GM12878 (cell line): ENCODE results near the gene ZNF860. TPM values are rescaled to one million over a fixed set of nuclear protein-coding genes. Genes with fewer than 3 reads are reported as not detected.

ENCODE experiments used
- ATAC-seq: fragments of 200-7000 bp; cut with Tn5 transposase; 3 replicates; pipeline ENCODE4 v1.9.1; 2020; ENCODE audit warnings: mild to moderate bottlenecking, moderate library complexity
- BruUV-seq: library from RNA; stranded (reverse); fragments of 400-500 nt; replicated peaks from 2 replicates; lab custom pipeline; 2021; lab: Mats Ljungman, UMichigan
- CTCF ChIA-PET: fragments of 300-600 bp; sonication (Branson Sonifier 250); formaldehyde crosslinking; extraction: SDS; loops from one replicate; lab custom pipeline; 2021; ENCODE audit warnings: inconsistent platforms; lab: Yijun Ruan, JAX
- POLR2A ChIA-PET: fragments of 350-600 bp; formaldehyde crosslinking; extraction: SDS; loops from one replicate; lab custom pipeline; 2021; ENCODE audit warnings: inconsistent platforms; lab: Charles Lee
- RAD21 ChIA-PET: fragments of 300-600 bp; sonication (Branson Sonifier 250); formaldehyde crosslinking; loops from one replicate; lab custom pipeline; 2023; ENCODE audit warnings: antibody characterized with exemption; ENCODE audit not compliant: unreplicated experiment; lab: Charles Lee
- SMC1A ChIA-PET: fragments of 300-600 bp; sonication (Branson Sonifier 250); formaldehyde crosslinking; loops from one replicate; lab custom pipeline; 2023; ENCODE audit not compliant: unreplicated experiment, uncharacterized antibody; lab: Charles Lee
- DNase-seq: peaks from one replicate; pipeline ENCODE4 v3.0.0-alpha.2; 2011; ENCODE audit warnings: low read depth, low spot score
- FAIRE-seq: peaks from 3 replicates; lab custom pipeline; 2011; peaks lifted over from hg19 to GRCh38; lab: Jason Lieb, UNC
- H2AFZ ChIP-seq: 2 replicates; pipeline ENCODE4 v1.6.0; 2011; ENCODE audit warnings: low read depth, low read length, control low read depth; ENCODE audit not compliant: control insufficient read depth
- H3K27ac ChIP-seq: 2 replicates; pipeline ENCODE4 v1.5.1; 2011; ENCODE audit warnings: control low read depth; ENCODE audit not compliant: control insufficient read depth, insufficient read depth
- H3K27me3 ChIP-seq, 2 experiments: replicated peaks in 1 of 2; 2 replicates each; pipeline versions ENCODE4 v1.6.0 to v1.6.1; 2011; ENCODE audit warnings: low read length in 1 of 2; ENCODE audit not compliant: control insufficient read depth in 2 of 2, insufficient read depth in 2 of 2
- H3K36me3 ChIP-seq, 2 experiments: 2 replicates each; pipeline ENCODE4 v1.5.1; 2011; ENCODE audit warnings: low read length in 1 of 2; ENCODE audit not compliant: control insufficient read depth in 2 of 2, insufficient read depth in 2 of 2
- H3K4me1 ChIP-seq: 2 replicates; pipeline ENCODE4 v1.6.1; 2011; ENCODE audit warnings: mild to moderate bottlenecking, low read length, moderate library complexity, mixed read lengths; ENCODE audit not compliant: control insufficient read depth, insufficient read depth
- H3K4me2 ChIP-seq: 2 replicates; pipeline ENCODE4 v1.6.0; 2011; ENCODE audit warnings: control low read depth; ENCODE audit not compliant: control insufficient read depth, insufficient read depth
- H3K4me3 ChIP-seq: fragments of 200-600 bp; sonication (generic); 2 replicates; pipeline ENCODE4 v1.5.1; 2016
- H3K79me2 ChIP-seq: 2 replicates; pipeline ENCODE4 v1.6.0; 2011; ENCODE audit warnings: low read length; ENCODE audit not compliant: control insufficient read depth, insufficient read depth
- H3K9ac ChIP-seq: 2 replicates; pipeline ENCODE4 v1.8.0; 2011; ENCODE audit warnings: low read length, control low read depth, mixed read lengths; ENCODE audit not compliant: control insufficient read depth, insufficient read depth
- H3K9me3 ChIP-seq: replicated peaks from 3 replicates; pipeline ENCODE4 v1.5.1; 2011; ENCODE audit warnings: mild to moderate bottlenecking, low read length; ENCODE audit not compliant: control insufficient read depth, insufficient read depth
- H4K20me1 ChIP-seq: 2 replicates; pipeline ENCODE4 v1.6.0; 2011; ENCODE audit not compliant: control insufficient read depth, insufficient read depth
- CBFB ChIP-seq: IDR thresholded peaks from 2 replicates; pipeline ENCODE4 v1.6.1; 2016; ENCODE audit warnings: antibody characterized with exemption, low read depth
- CEBPZ ChIP-seq: fragments of 150-350 bp; IDR thresholded peaks from 2 replicates; pipeline ENCODE4 v1.6.1; 2016; ENCODE audit warnings: low read depth, low read length
- EP300 ChIP-seq, 2 experiments: fragments of 150-350 bp in 1 of 2; IDR thresholded peaks; 2 replicates each; pipeline ENCODE4 v1.6.1; 2011 to 2012; ENCODE audit warnings: low read depth in 2 of 2, low read length in 2 of 2, borderline replicate concordance in 1 of 2, improper control_type of control experiment in 1 of 2, inconsistent platforms in 1 of 2; ENCODE audit not compliant: control insufficient read depth in 1 of 2
- EZH2 ChIP-seq: IDR thresholded peaks from 2 replicates; pipeline ENCODE4 v1.6.1; 2012; ENCODE audit warnings: low read depth, mild to moderate bottlenecking, control low read depth, inconsistent platforms, low read length, borderline replicate concordance; ENCODE audit not compliant: control insufficient read depth
- GABPA ChIP-seq: IDR thresholded peaks from 2 replicates; pipeline ENCODE4 v1.6.1; 2014; ENCODE audit warnings: antibody characterized with exemption, low read depth, mild to moderate bottlenecking, inconsistent platforms
- MAX ChIP-seq: IDR thresholded peaks from 2 replicates; pipeline ENCODE4 v1.6.1; 2012; ENCODE audit warnings: low read depth, low read length, improper control_type of control experiment
- MTA3 ChIP-seq: IDR thresholded peaks from 2 replicates; pipeline ENCODE4 v1.6.1; 2012; ENCODE audit warnings: low read length, inconsistent platforms, borderline replicate concordance
- MYB ChIP-seq: fragments of 150-350 bp; IDR thresholded peaks from 2 replicates; pipeline ENCODE4 v1.6.1; 2014; ENCODE audit warnings: mild to moderate bottlenecking, low read depth, low read length, borderline replicate concordance
- NFXL1 ChIP-seq: fragments of 450-650 bp; IDR thresholded peaks from 2 replicates; pipeline ENCODE4 v1.6.1; 2017; ENCODE audit warnings: antibody characterized with exemption, mild to moderate bottlenecking, borderline replicate concordance
- NKRF ChIP-seq: fragments of 450-650 bp; conservative IDR thresholded peaks from 2 replicates; pipeline ENCODE4 v1.6.1; 2017; ENCODE audit warnings: mild to moderate bottlenecking, moderate library complexity
- NR2C2 ChIP-seq: IDR thresholded peaks from 2 replicates; pipeline ENCODE4 v1.6.1; 2011; ENCODE audit warnings: borderline replicate concordance, low read depth; ENCODE audit not compliant: control insufficient read depth, insufficient read length
- RELA ChIP-seq: fragments of 450-650 bp; IDR thresholded peaks from 2 replicates; pipeline ENCODE4 v1.8.0; 2014; ENCODE audit warnings: borderline replicate concordance; ENCODE audit not compliant: partially characterized antibody
- RUNX3 ChIP-seq: IDR thresholded peaks from 2 replicates; pipeline ENCODE4 v1.6.1; 2012; ENCODE audit warnings: low read length, inconsistent platforms
- SP1 ChIP-seq: IDR thresholded peaks from one replicate; pipeline ENCODE4 v1.6.1; 2011; ENCODE audit warnings: low read depth, low read length
- ZBTB4 ChIP-seq: fragments of 450-650 bp; formaldehyde crosslinking; IDR thresholded peaks from 2 replicates; pipeline ENCODE4 v1.4.0; 2022; ENCODE audit warnings: mild to moderate bottlenecking, moderate library complexity
- ZNF207 ChIP-seq: fragments of 450-650 bp; IDR thresholded peaks from 2 replicates; pipeline ENCODE4 v1.6.1; 2014; ENCODE audit warnings: antibody characterized with exemption, mild to moderate bottlenecking, borderline replicate concordance
- WGBS: methylation state at CpG from one replicate; pipeline ENCODE4 v1.1.6; 2016; ENCODE audit warnings: low lambda C conversion rate; ENCODE audit not compliant: insufficient replicate concordance, insufficient coverage; ENCODE audit errors: missing lambda C conversion rate; 5-methylcytosine and 5-hydroxymethylcytosine counted together
- in situ Hi-C: fragments of 300-500 bp; cut with MboI; formaldehyde crosslinking; loops from 9 replicates; pipeline ENCODE4 v1.14.3; 2018; ENCODE audit warnings: mixed read lengths
- intact Hi-C: fragments of 100-400 bp; cut with micrococcal nuclease; formaldehyde crosslinking; loops from one replicate; pipeline ENCODE4 v1.14.2; 2022; ENCODE audit not compliant: unreplicated experiment
- polyA plus RNA-seq, 11 experiments: library from polyadenylated mRNA; depleted of rRNA in 4 of 11; unstranded in 6 of 11; stranded (reverse) in 5 of 11; fragments of >200 nt; fragmentation: Nextera tagmentation in 4 of 11; fragmentation: Illumina TruSeq in 1 of 11; extraction: Ambion mirVana in 4 of 11; extraction: Trizol in 1 of 11; gene quantifications; 1 replicate in 1 of 11; 2 replicates in 10 of 11; pipeline versions ENCODE4 v1.2.1 to v1.2.3, GENCODE V29; 2011 to 2016; ENCODE audit warnings: inconsistent platforms in 2 of 11, missing spikeins in 2 of 11, low read depth in 1 of 11
- total RNA-seq, 4 experiments: library from RNA; depleted of rRNA in 3 of 4; stranded (reverse); fragments of >200 nt in 3 of 4; fragmentation: Illumina TruSeq in 1 of 4; extraction: Trizol in 1 of 4; gene quantifications; 2 replicates each; pipeline versions ENCODE4 v1.2.1 to v1.2.3, GENCODE V29; 2013 to 2021

Gene ZNF860
- total and polyA plus RNA-seq, 10 of the 15 experiments (the other 5 are each of a cell fraction or from before 2014, with no cell fraction given): not detected

- no TSS peak for BruUV-seq
- FAIRE-seq (no peak), DNase-seq (no peak), ATAC-seq (no peak)
- Histone ChIP-seq H3K9me3 (no peaks in the 10 kb centered on the region), H4K20me1 (no peaks in the 10 kb centered on the region), H3K79me2 (no peaks in the 10 kb centered on the region), H3K4me2 (no peak overlapping the region; the same call in 1 of the 2 replicates), H3K27me3 (peaks cover 10 to 22% of the 10 kb centered on the region in 2 experiments), H3K36me3 (no peaks in the 10 kb centered on the region), H3K9ac (no peak overlapping the region), H3K27ac (no peak overlapping the region), H2AFZ (no peak overlapping the region), H3K4me1 (peaks cover 20% of the 10 kb centered on the region), H3K4me3 (no peak overlapping the region)
- 40% methylated on average over 4 of the region's 4 CpGs for WGBS
- SMC1A ChIA-PET: no interaction called here
- in situ Hi-C loops: no loop called here
- intact Hi-C loops: no loop called here
- POLR2A ChIA-PET: no interaction called here
- RAD21 ChIA-PET: no interaction called here
- CTCF ChIA-PET: interaction anchor here (1.3 kb wide), 1 partner anchor 12 kb away, joined by 3 read pairs; no protein-coding TSS in a partner anchor
- TF ChIP-seq RELA (no peak), NFXL1 (no peak), EP300 (IDR thresholded peaks at IDR 0.05; ENCODE audit: borderline replicate concordance in 1 of 2, control insufficient read depth in 1 of 2, low read depth in 2 of 2, low read length in 2 of 2) (no peak), SP1 (no peak), NKRF (no peak), ZBTB4 (CRISPR knock-in tag) (no peak), MTA3 (no peak), EZH2 (no peak), GABPA (no peak), MYB (no peak), NR2C2 (no peak), RUNX3 (no peak), ZNF207 (no peak), MAX (no peak), CEBPZ (no peak), CBFB (no peak)
Observed at GRCh38 chr3:31978553-31978952, 3.0 kb upstream of the ZNF860 start.
